PFSK-1 (cell line): ENCODE measurements around the gene TCEA2.

Experiments
- FOXP2 ChIP-seq: optimal IDR thresholded peaks from 2 replicates; pipeline ENCODE3; 2011; ENCODE audit warnings: borderline replicate concordance, control low read depth, inconsistent platforms; ENCODE audit not compliant: insufficient read depth; ENCODE audit errors: extremely low read length, extremely low read depth
- POLR2AphosphoS5 ChIP-seq: IDR thresholded peaks from 2 replicates; pipeline ENCODE4 v1.6.1; 2012; ENCODE audit warnings: low read depth, mild to moderate bottlenecking, control low read depth, low read length, moderate library complexity
- SIN3A ChIP-seq: IDR thresholded peaks from 2 replicates; pipeline ENCODE4 v1.6.1; 2012; ENCODE audit warnings: mild to moderate bottlenecking, low read length, moderate library complexity, borderline replicate concordance; ENCODE audit not compliant: insufficient read depth
- TAF1 ChIP-seq: IDR thresholded peaks from 2 replicates; pipeline ENCODE4 v1.6.1; 2012; ENCODE audit warnings: low read length, control low read depth, borderline replicate concordance; ENCODE audit not compliant: insufficient read depth

GRCh38 chr20:64100566-64100888 is 37.5 kb downstream of the TCEA2 start:
- TF ChIP-seq POLR2AphosphoS5 (no peak), TAF1 (no peak), SIN3A (no peak), FOXP2 (no peak)
